Liver (tissue), 9 donors: ENCODE data around the gene GALNT1. TPM values are rescaled to one million over a fixed set of nuclear protein-coding genes. Genes with fewer than 3 reads are reported as not detected.

Experiments
- DNase-seq: peaks from one replicate; pipeline ENCODE4 v3.0.0-alpha.2; 2017; ENCODE audit warnings: low spot score
- H3K27ac ChIP-seq, 2 donors: one replicate each; pipeline ENCODE4 v1.7.0; 2013; ENCODE audit warnings: inconsistent platforms in 2 of 2, low read length in 2 of 2, control low read depth in 1 of 2, low read depth in 1 of 2, mild to moderate bottlenecking in 1 of 2
- H3K27me3 ChIP-seq, 4 donors: one replicate each; pipeline versions ENCODE4 v1.6.1 to v1.7.0; 2013; ENCODE audit warnings: low read length in 3 of 4, inconsistent platforms in 1 of 4, mild to moderate bottlenecking in 1 of 4, moderate library complexity in 1 of 4; ENCODE audit not compliant: control insufficient read depth in 4 of 4, insufficient read depth in 4 of 4
- H3K36me3 ChIP-seq, 4 donors: one replicate each; pipeline versions ENCODE4 v1.6.1 to v1.7.0; 2013; ENCODE audit warnings: low read length in 3 of 4, mild to moderate bottlenecking in 3 of 4, low read depth in 1 of 4, moderate library complexity in 1 of 4; ENCODE audit not compliant: control insufficient read depth in 4 of 4, insufficient read depth in 3 of 4
- H3K4me1 ChIP-seq, 4 donors: one replicate each; pipeline versions ENCODE4 v1.6.1 to v1.7.0; 2013; ENCODE audit warnings: low read length in 3 of 4, mild to moderate bottlenecking in 3 of 4, moderate library complexity in 1 of 4; ENCODE audit not compliant: control insufficient read depth in 4 of 4, insufficient read depth in 4 of 4
- H3K4me3 ChIP-seq, 3 donors: one replicate each; pipeline versions ENCODE4 v1.6.1 to v1.7.0; 2013; ENCODE audit warnings: low read length in 3 of 3, control low read depth in 1 of 3, low read depth in 1 of 3, mild to moderate bottlenecking in 1 of 3
- H3K9ac ChIP-seq, 2 donors: one replicate each; pipeline ENCODE4 v1.7.0; 2013; ENCODE audit warnings: low read length in 2 of 2, mild to moderate bottlenecking in 2 of 2, moderate library complexity in 2 of 2, control low read depth in 1 of 2, low read depth in 1 of 2
- H3K9me3 ChIP-seq, 4 donors: one replicate each; pipeline versions ENCODE4 v1.6.1 to v1.7.0; 2013; ENCODE audit warnings: low read length in 3 of 4; ENCODE audit not compliant: control insufficient read depth in 4 of 4
- ATF3 ChIP-seq: IDR thresholded peaks from 2 replicates; pipeline ENCODE4 v1.6.1; 2016; ENCODE audit warnings: antibody characterized with exemption
- CTCF ChIP-seq: fragments of 150-350 bp; IDR thresholded peaks from 2 replicates; pipeline ENCODE4 v1.5.1; 2017; ENCODE audit warnings: improper control_type of control experiment, low read depth, low read length; ENCODE audit not compliant: missing input control
- EGR1 ChIP-seq, 2 donors: IDR thresholded peaks; 2 replicates each; pipeline ENCODE4 v1.6.1; 2016 to 2018; ENCODE audit warnings: antibody characterized with exemption in 2 of 2, low read depth in 2 of 2
- FOXA1 ChIP-seq: IDR thresholded peaks from 2 replicates; pipeline ENCODE4 v1.6.1; 2016; ENCODE audit warnings: antibody characterized with exemption
- FOXA2 ChIP-seq: IDR thresholded peaks from 2 replicates; pipeline ENCODE4 v1.6.1; 2016; ENCODE audit warnings: antibody characterized with exemption
- GABPA ChIP-seq, 2 donors: IDR thresholded peaks in 1 of 2; conservative IDR thresholded peaks in 1 of 2; 2 replicates each; pipeline ENCODE4 v1.6.1; 2016; ENCODE audit warnings: antibody characterized with exemption in 2 of 2, mild to moderate bottlenecking in 1 of 2, moderate library complexity in 1 of 2
- HNF4A ChIP-seq, 2 donors: conservative IDR thresholded peaks; 2 replicates each; pipeline ENCODE4 v1.6.1; 2016; ENCODE audit warnings: antibody characterized with exemption in 2 of 2, mild to moderate bottlenecking in 2 of 2
- HNF4G ChIP-seq: IDR thresholded peaks from 2 replicates; pipeline ENCODE4 v1.6.1; 2016; ENCODE audit warnings: antibody characterized with exemption
- JUND ChIP-seq, 2 donors: IDR thresholded peaks; 2 replicates each; pipeline ENCODE4 v1.6.1; 2016; ENCODE audit warnings: antibody characterized with exemption in 2 of 2
- MAX ChIP-seq: IDR thresholded peaks from 2 replicates; pipeline ENCODE4 v1.6.1; 2016; ENCODE audit warnings: antibody characterized with exemption
- NR2F2 ChIP-seq: IDR thresholded peaks from 2 replicates; pipeline ENCODE4 v1.6.1; 2016; ENCODE audit warnings: antibody characterized with exemption
- RAD21 ChIP-seq, 2 donors: IDR thresholded peaks; 2 replicates each; pipeline ENCODE4 v1.6.1; 2016; ENCODE audit warnings: antibody characterized with exemption in 2 of 2, mild to moderate bottlenecking in 2 of 2
- REST ChIP-seq: IDR thresholded peaks from 2 replicates; pipeline ENCODE4 v1.6.1; 2016; ENCODE audit warnings: antibody characterized with exemption, mild to moderate bottlenecking
- RXRA ChIP-seq, 2 donors: IDR thresholded peaks; 2 replicates each; pipeline ENCODE4 v1.6.1; 2017 to 2018; ENCODE audit warnings: antibody characterized with exemption in 2 of 2, mild to moderate bottlenecking in 1 of 2
- SP1 ChIP-seq: IDR thresholded peaks from 2 replicates; pipeline ENCODE4 v1.6.1; 2018; ENCODE audit warnings: antibody characterized with exemption, mild to moderate bottlenecking
- TAF1 ChIP-seq: conservative IDR thresholded peaks from 2 replicates; pipeline ENCODE4 v1.6.1; 2016; ENCODE audit warnings: antibody characterized with exemption, mild to moderate bottlenecking
- YY1 ChIP-seq: IDR thresholded peaks from 2 replicates; pipeline ENCODE4 v1.6.1; 2016; ENCODE audit warnings: antibody characterized with exemption, mild to moderate bottlenecking
- ZBTB33 ChIP-seq: IDR thresholded peaks from 2 replicates; pipeline ENCODE4 v1.6.1; 2016; ENCODE audit warnings: antibody characterized with exemption
- WGBS: extraction: QIAGEN DNeasy Blood & Tissue Kit; methylation state at CpG from one replicate; pipeline ENCODE4 v1.1.7; 2013; 5-methylcytosine and 5-hydroxymethylcytosine counted together
- polyA plus RNA-seq, 2 donors: library from polyadenylated mRNA; stranded (reverse) in 1 of 2; unstranded in 1 of 2; fragments of 200-250 nt in 1 of 2; fragments of >200 nt in 1 of 2; fragmentation: Nextera tagmentation in 1 of 2; extraction: Ambion mirVana in 1 of 2; gene quantifications; one replicate each; pipeline versions ENCODE4 v1.2.1 to v1.2.3, GENCODE V29; 2013 to 2015
- total RNA-seq, 2 donors: library from RNA; depleted of rRNA; stranded (reverse); fragments of >200 nt; gene quantifications; one replicate each; pipeline ENCODE4 v1.2.3, GENCODE V29; 2014
- donor health status: healthy.
- donor health status: healthy.
- donor health status: healthy.
- donor health status: healthy.
- donor health status: healthy.

GALNT1 gene
- total and polyA plus RNA-seq, 4 donors: 13.9 to 42.2 (median 26.5) TPM

- TF ChIP-seq SP1 (no peak), JUND (IDR thresholded peaks at IDR 0.05) (no peak), FOXA2 (no peak), YY1 (no peak), CTCF (no peak), HNF4G (no peak), EGR1 (IDR thresholded peaks at IDR 0.05; ENCODE audit: low read depth in 2 of 2) (no peak), GABPA (IDR thresholded peaks at IDR 0.05 in 1 of 2, conservative IDR thresholded peaks at IDR 0.05 in 1 of 2) (no peak), TAF1 (no peak), HNF4A (conservative IDR thresholded peaks at IDR 0.05) (no peak), RXRA (IDR thresholded peaks at IDR 0.05) (no peak), MAX (no peak), REST (no peak), ATF3 (no peak), NR2F2 (no peak), RAD21 (IDR thresholded peaks at IDR 0.05) (no peak), FOXA1 (no peak), ZBTB33 (no peak)
- Histone ChIP-seq H3K4me3 (no peak overlapping the region), H3K36me3 (no peaks in the 10 kb centered on the region), H3K9ac (no peak overlapping the region), H3K27ac (no peak overlapping the region), H3K27me3 (no peaks in the 10 kb centered on the region), H3K4me1 (no peaks in the 10 kb centered on the region), H3K9me3 (no peaks in the 10 kb centered on the region)
- no peak for DNase-seq
- WGBS: 72% methylated on average over 3 of the region's 3 CpGs
Measured at GRCh38 chr18:35736696-35737095, 155.2 kb downstream of the GALNT1 start.
